Measurements from ENCODE around the gene SRGAP1.

- TF ChIP-seq GATA2 (IDR thresholded peaks at IDR 0.05; ENCODE audit: low read depth, low read length): no peak
- TF ChIP-seq GATA3 (IDR thresholded peaks at IDR 0.05; ENCODE audit: low read depth, low read length): no peak
Measured at GRCh38 chr12:63882844-63883243, 38.3 kb downstream of the SRGAP1 start.

Measured in SH-SY5Y (cell line).